Measurements from ENCODE around the gene TRIM39.
"Not testable (repeated sequence)": the region's sequence is repeated elsewhere in the genome, so short reads cannot be mapped to it uniquely, and the experiment has no call there.

The TRIM39 gene

DNA sequence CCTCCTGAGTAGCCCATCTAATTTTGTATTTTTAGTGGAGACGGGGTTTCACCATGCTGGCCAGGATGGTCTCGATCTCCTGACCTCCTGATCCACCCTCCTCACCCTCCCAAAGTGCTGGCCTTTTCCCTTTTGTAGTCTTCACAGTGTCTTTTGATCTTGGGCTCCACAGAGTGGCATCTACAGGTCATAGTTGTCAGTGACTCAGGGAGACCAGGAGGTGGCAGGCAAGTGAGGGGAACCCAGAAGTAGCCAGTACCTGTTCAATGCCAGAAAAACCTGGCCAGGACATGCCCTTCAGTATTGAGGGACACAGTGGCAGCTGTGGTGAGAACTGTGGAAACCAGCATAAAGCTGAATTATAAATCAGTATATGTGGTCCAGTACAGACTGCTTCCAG lies 37.9 kb downstream of the TRIM39 start:
- peaks cover 17% of the 10 kb centered on the region for H3K27me3 ChIP-seq (ENCODE audit: control insufficient read depth, insufficient read depth, low read length)
- H3K4me3 ChIP-seq (ENCODE audit: low read depth, low read length) = no peak overlapping the region
- no peaks in the 10 kb centered on the region for H3K9me3 ChIP-seq (ENCODE audit: control insufficient read depth, insufficient read depth, low read length)
- no peaks in the 10 kb centered on the region for H3K4me1 ChIP-seq (ENCODE audit: control insufficient read depth, insufficient read depth, low read length)
- H3K36me3 ChIP-seq (ENCODE audit: control insufficient read depth, insufficient read depth, low read length) = no peaks in the 10 kb centered on the region
- no peak overlapping the region for H3K9ac ChIP-seq (ENCODE audit: low read depth, low read length)
- H3K27ac ChIP-seq (ENCODE audit: low read depth, low read length) = no peak overlapping the region

DNA sequence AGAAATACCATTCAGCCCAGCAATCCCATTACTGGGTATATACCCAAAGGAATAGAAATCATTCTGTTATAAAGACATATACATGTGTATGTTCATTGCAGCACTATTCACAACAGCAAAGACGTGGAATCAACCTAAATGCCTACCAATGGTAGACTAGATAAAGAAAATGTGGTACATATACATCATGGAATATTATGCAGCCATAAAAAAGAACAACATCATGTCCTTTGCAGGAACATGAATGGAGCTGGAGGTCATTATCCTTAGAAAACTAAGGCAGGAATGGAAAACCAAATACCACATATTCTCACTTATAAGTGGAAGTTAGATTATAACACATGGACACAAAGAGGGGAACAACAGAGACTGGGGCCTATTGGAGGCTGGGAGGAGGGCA lies 42.6 kb downstream of the TRIM39 start:
- not testable (repeated sequence) for H3K27me3 ChIP-seq (ENCODE audit: control insufficient read depth, insufficient read depth, low read length); H3K27ac ChIP-seq (ENCODE audit: low read depth, low read length); H3K4me1 ChIP-seq (ENCODE audit: control insufficient read depth, insufficient read depth, low read length); H3K9ac ChIP-seq (ENCODE audit: low read depth, low read length); H3K36me3 ChIP-seq (ENCODE audit: control insufficient read depth, insufficient read depth, low read length); H3K9me3 ChIP-seq (ENCODE audit: control insufficient read depth, insufficient read depth, low read length); H3K4me3 ChIP-seq (ENCODE audit: low read depth, low read length)

- Histone ChIP-seq H3K4me3 (ENCODE audit: low read depth, low read length) (no peak overlapping the region), H3K4me1 (ENCODE audit: control insufficient read depth, insufficient read depth, low read length) (no peaks in the 10 kb centered on the region), H3K36me3 (ENCODE audit: control insufficient read depth, insufficient read depth, low read length) (no peaks in the 10 kb centered on the region), H3K27me3 (ENCODE audit: control insufficient read depth, insufficient read depth, low read length) (peaks cover 8% of the 10 kb centered on the region), H3K27ac (ENCODE audit: low read depth, low read length) (no peak overlapping the region), H3K9ac (ENCODE audit: low read depth, low read length) (no peak overlapping the region), H3K9me3 (ENCODE audit: control insufficient read depth, insufficient read depth, low read length) (no peaks in the 10 kb centered on the region)
Measured at GRCh38 chr6:30378290-30378937, 51.7 kb downstream of the TRIM39 start.

GRCh38 chr6:30380464-30380863 lies 53.7 kb downstream of the TRIM39 start:
- no peak overlapping the region for H3K4me3 ChIP-seq (ENCODE audit: low read depth, low read length)
- no peaks in the 10 kb centered on the region for H3K9me3 ChIP-seq (ENCODE audit: control insufficient read depth, insufficient read depth, low read length)
- H3K9ac ChIP-seq (ENCODE audit: low read depth, low read length) = no peak overlapping the region
- H3K36me3 ChIP-seq (ENCODE audit: control insufficient read depth, insufficient read depth, low read length) = no peaks in the 10 kb centered on the region
- H3K27ac ChIP-seq (ENCODE audit: low read depth, low read length) = no peak overlapping the region
- no peaks in the 10 kb centered on the region for H3K4me1 ChIP-seq (ENCODE audit: control insufficient read depth, insufficient read depth, low read length)
- H3K27me3 ChIP-seq (ENCODE audit: control insufficient read depth, insufficient read depth, low read length) = peaks cover 4% of the 10 kb centered on the region; the same call in 1 of the 2 replicates

DNA sequence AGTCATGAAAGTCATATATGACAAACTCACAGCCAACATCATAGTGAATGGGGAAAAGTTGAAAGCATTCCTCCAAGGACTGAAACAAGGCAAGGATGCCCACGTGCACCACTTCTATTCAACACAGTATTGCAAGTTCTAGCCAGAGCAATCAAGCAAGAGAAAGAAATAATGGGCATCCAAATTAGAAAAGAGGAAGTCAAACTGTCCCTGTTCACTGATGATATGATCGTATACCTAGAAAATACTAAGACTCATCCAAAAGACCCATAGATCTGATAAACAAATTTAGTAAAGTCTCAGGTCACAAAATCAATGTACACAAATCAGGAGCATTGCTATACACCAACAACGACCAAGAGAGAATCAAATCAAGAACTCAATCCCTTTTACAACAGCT lies 59.4 kb downstream of the TRIM39 start:
- no peaks in the 10 kb centered on the region for H3K9me3 ChIP-seq (ENCODE audit: control insufficient read depth, insufficient read depth, low read length)
- peaks cover 8% of the 10 kb centered on the region for H3K27me3 ChIP-seq (ENCODE audit: control insufficient read depth, insufficient read depth, low read length)
- H3K4me1 ChIP-seq (ENCODE audit: control insufficient read depth, insufficient read depth, low read length) = peaks cover 1% of the 10 kb centered on the region
- no peak overlapping the region for H3K4me3 ChIP-seq (ENCODE audit: low read depth, low read length)
- H3K9ac ChIP-seq (ENCODE audit: low read depth, low read length) = no peak overlapping the region
- H3K27ac ChIP-seq (ENCODE audit: low read depth, low read length) = no peak overlapping the region
- no peaks in the 10 kb centered on the region for H3K36me3 ChIP-seq (ENCODE audit: control insufficient read depth, insufficient read depth, low read length)

DNA sequence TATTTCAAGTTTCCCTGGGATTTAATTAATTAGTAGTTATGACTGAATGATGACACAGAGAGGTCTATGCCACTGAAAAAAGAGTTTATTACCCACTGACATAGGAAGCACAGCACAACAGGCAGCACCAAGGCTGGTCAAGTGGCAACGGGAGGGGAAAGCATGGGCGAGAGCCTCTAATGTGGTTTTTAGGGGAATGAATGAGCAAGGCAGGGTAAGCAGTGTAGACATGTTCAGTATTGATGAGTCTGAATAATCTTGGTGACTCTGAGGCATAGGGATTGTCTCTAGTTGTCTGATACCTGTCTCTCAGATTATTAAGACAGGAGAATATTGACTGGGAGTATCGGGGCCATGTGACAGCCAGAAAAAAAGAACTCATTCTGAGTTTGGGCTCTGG lies 64.5 kb downstream of the TRIM39 start:
- no peaks in the 10 kb centered on the region for H3K36me3 ChIP-seq (ENCODE audit: control insufficient read depth, insufficient read depth, low read length)
- no peak overlapping the region for H3K4me3 ChIP-seq (ENCODE audit: low read depth, low read length)
- H3K4me1 ChIP-seq (ENCODE audit: control insufficient read depth, insufficient read depth, low read length) = peaks cover 8% of the 10 kb centered on the region
- no peaks in the 10 kb centered on the region for H3K9me3 ChIP-seq (ENCODE audit: control insufficient read depth, insufficient read depth, low read length)
- no peak overlapping the region for H3K9ac ChIP-seq (ENCODE audit: low read depth, low read length)
- H3K27me3 ChIP-seq (ENCODE audit: control insufficient read depth, insufficient read depth, low read length) = peaks cover 14% of the 10 kb centered on the region
- no peak overlapping the region for H3K27ac ChIP-seq (ENCODE audit: low read depth, low read length)
